HEK293 (cell line): ENCODE data around the gene CRYBA1.
A peak's percentile ranks its signal among the peaks of the same experiment; 100 is the strongest.

ENCODE experiments used
- CTCF ChIA-PET: fragments of 350-600 bp; formaldehyde crosslinking; extraction: SDS; loops from one replicate; lab custom pipeline; 2021; ENCODE audit warnings: antibody characterized with exemption; lab: Yijun Ruan, JAX
- POLR2A ChIA-PET: fragments of 300-600 bp; formaldehyde crosslinking; extraction: SDS; loops from one replicate; lab custom pipeline; 2020; ENCODE audit warnings: antibody characterized with exemption, inconsistent platforms; lab: Yijun Ruan, JAX
- H3K27ac ChIP-seq: fragments of 200-500 bp; sonication (Bioruptor generic); 2 replicates; pipeline ENCODE4 v1.5.1; 2014; ENCODE audit warnings: low read depth, low read length, control low read depth, inconsistent platforms; ENCODE audit errors: extremely low read depth
- H3K36me3 ChIP-seq, 2 experiments: fragments of 200-500 bp in 1 of 2; sonication (Bioruptor generic) in 1 of 2; 1 replicate in 1 of 2; 2 replicates in 1 of 2; pipeline ENCODE4 v1.5.1; 2014 to 2017; ENCODE audit warnings: inconsistent platforms in 2 of 2, low read length in 2 of 2; ENCODE audit not compliant: control insufficient read depth in 2 of 2, insufficient read depth in 1 of 2
- H3K4me1 ChIP-seq: fragments of 200-500 bp; sonication (Bioruptor generic); 2 replicates; pipeline ENCODE4 v1.5.1; 2014; ENCODE audit warnings: mild to moderate bottlenecking, low read length, inconsistent platforms; ENCODE audit not compliant: control insufficient read depth, insufficient read depth
- H3K4me3 ChIP-seq: 2 replicates; pipeline ENCODE4 v1.5.1; 2011; ENCODE audit warnings: low read depth, mild to moderate bottlenecking, control low read depth, low read length, moderate library complexity
- H3K9me3 ChIP-seq: fragments of 200-500 bp; sonication (Bioruptor generic); 2 replicates; pipeline ENCODE4 v1.5.1; 2014; ENCODE audit warnings: low read depth, low read length, inconsistent platforms; ENCODE audit not compliant: control insufficient read depth, insufficient read depth
- GLI2 ChIP-seq: fragments of 450-650 bp; formaldehyde crosslinking; IDR thresholded peaks from 2 replicates; pipeline ENCODE4; 2017; ENCODE audit warnings: missing biosample characterization, missing genetic modification characterization, low read depth, borderline replicate concordance
- IKZF3 ChIP-seq: fragments of 450-650 bp; IDR thresholded peaks from 2 replicates; pipeline ENCODE4 v1.5.0; 2018; ENCODE audit warnings: missing biosample characterization, mild to moderate bottlenecking, missing genetic modification characterization, moderate library complexity
- MZF1 ChIP-seq: fragments of 450-650 bp; formaldehyde crosslinking; IDR thresholded peaks from 2 replicates; pipeline ENCODE4 v1.5.1; 2017; ENCODE audit warnings: missing biosample characterization, missing genetic modification characterization, borderline replicate concordance
- TCF7L2 ChIP-seq: IDR thresholded peaks from 2 replicates; pipeline ENCODE4 v1.6.1; 2011; ENCODE audit warnings: low read depth, mild to moderate bottlenecking, inconsistent platforms, low read length, moderate library complexity, borderline replicate concordance
- ZBTB48 ChIP-seq: fragments of 450-650 bp; formaldehyde crosslinking; IDR thresholded peaks from 2 replicates; pipeline ENCODE4 v1.5.1; 2016; ENCODE audit warnings: missing biosample characterization, missing genetic modification characterization
- ZEB2 ChIP-seq: fragments of 450-650 bp; formaldehyde crosslinking; IDR thresholded peaks from 2 replicates; pipeline ENCODE4 v1.5.1; 2016; ENCODE audit warnings: missing biosample characterization, missing genetic modification characterization
- ZNF140 ChIP-seq: fragments of 450-650 bp; formaldehyde crosslinking; IDR thresholded peaks from 2 replicates; pipeline ENCODE4 v1.5.1; 2016; ENCODE audit warnings: missing biosample characterization, missing genetic modification characterization
- ZNF184 ChIP-seq: fragments of 450-650 bp; IDR thresholded peaks from 2 replicates; pipeline ENCODE4 v1.5.1; 2018; ENCODE audit warnings: missing biosample characterization, mild to moderate bottlenecking, missing genetic modification characterization
- ZNF221 ChIP-seq: fragments of 450-650 bp; formaldehyde crosslinking; IDR thresholded peaks from 2 replicates; pipeline ENCODE4 v1.5.1; 2017; ENCODE audit warnings: missing biosample characterization, missing genetic modification characterization, borderline replicate concordance
- ZNF223 ChIP-seq: fragments of 450-650 bp; formaldehyde crosslinking; IDR thresholded peaks from 2 replicates; pipeline ENCODE4 v1.5.1; 2016; ENCODE audit warnings: missing biosample characterization, missing genetic modification characterization
- ZNF24 ChIP-seq: fragments of 450-650 bp; formaldehyde crosslinking; IDR thresholded peaks from 2 replicates; pipeline ENCODE4 v1.5.1; 2016; ENCODE audit warnings: missing biosample characterization, missing genetic modification characterization
- ZNF324 ChIP-seq: fragments of 450-650 bp; formaldehyde crosslinking; IDR thresholded peaks from 2 replicates; pipeline ENCODE4 v1.5.1; 2016; ENCODE audit warnings: missing biosample characterization, missing genetic modification characterization
- ZNF335 ChIP-seq: fragments of 450-650 bp; formaldehyde crosslinking; conservative IDR thresholded peaks from 2 replicates; pipeline ENCODE4 v1.5.1; 2016; ENCODE audit warnings: missing biosample characterization, missing genetic modification characterization
- ZNF341 ChIP-seq: fragments of 450-650 bp; formaldehyde crosslinking; IDR thresholded peaks from 2 replicates; pipeline ENCODE4; 2016; ENCODE audit warnings: low read depth, missing biosample characterization, missing genetic modification characterization
- ZNF416 ChIP-seq: fragments of 450-650 bp; formaldehyde crosslinking; IDR thresholded peaks from 2 replicates; pipeline ENCODE4 v1.5.1; 2016; ENCODE audit warnings: missing biosample characterization, missing genetic modification characterization
- ZNF544 ChIP-seq: fragments of 450-650 bp; formaldehyde crosslinking; IDR thresholded peaks from 2 replicates; pipeline ENCODE4 v1.5.0; 2017; ENCODE audit warnings: missing biosample characterization, missing genetic modification characterization
- ZNF623 ChIP-seq: fragments of 450-650 bp; formaldehyde crosslinking; IDR thresholded peaks from 2 replicates; pipeline ENCODE4 v1.5.1; 2016; ENCODE audit warnings: missing biosample characterization, missing genetic modification characterization
- ZNF660 ChIP-seq: fragments of 450-650 bp; IDR thresholded peaks from 2 replicates; pipeline ENCODE4 v1.5.1; 2018; ENCODE audit warnings: missing biosample characterization, mild to moderate bottlenecking, missing genetic modification characterization
- ZNF677 ChIP-seq: fragments of 450-650 bp; IDR thresholded peaks from 2 replicates; pipeline ENCODE4 v1.5.0; 2018; ENCODE audit warnings: missing biosample characterization, mild to moderate bottlenecking, missing genetic modification characterization, moderate library complexity
- ZXDB ChIP-seq: fragments of 450-650 bp; formaldehyde crosslinking; IDR thresholded peaks from 2 replicates; pipeline ENCODE4 v1.5.1; 2016; ENCODE audit warnings: missing biosample characterization, missing genetic modification characterization
- TF ChIP-seq, protein P1 (sequence below): fragments of 450-650 bp; formaldehyde crosslinking; IDR thresholded peaks from 2 replicates; pipeline ENCODE4 v1.5.1; 2016; ENCODE audit warnings: missing biosample characterization, missing genetic modification characterization
- TF ChIP-seq, protein P2 (sequence below): fragments of 450-650 bp; formaldehyde crosslinking; IDR thresholded peaks from 2 replicates; pipeline ENCODE4 v1.5.1; 2016; ENCODE audit warnings: missing biosample characterization, missing genetic modification characterization
- TF ChIP-seq, protein P3 (sequence below): fragments of 450-650 bp; formaldehyde crosslinking; IDR thresholded peaks from 2 replicates; pipeline ENCODE4 v1.5.1; 2016; ENCODE audit warnings: missing biosample characterization, missing genetic modification characterization
- TF ChIP-seq, protein P4 (sequence below): fragments of 450-650 bp; formaldehyde crosslinking; IDR thresholded peaks from 2 replicates; pipeline ENCODE4 v1.5.1; 2016; ENCODE audit warnings: missing biosample characterization, missing genetic modification characterization

The CRYBA1 gene

DNA sequence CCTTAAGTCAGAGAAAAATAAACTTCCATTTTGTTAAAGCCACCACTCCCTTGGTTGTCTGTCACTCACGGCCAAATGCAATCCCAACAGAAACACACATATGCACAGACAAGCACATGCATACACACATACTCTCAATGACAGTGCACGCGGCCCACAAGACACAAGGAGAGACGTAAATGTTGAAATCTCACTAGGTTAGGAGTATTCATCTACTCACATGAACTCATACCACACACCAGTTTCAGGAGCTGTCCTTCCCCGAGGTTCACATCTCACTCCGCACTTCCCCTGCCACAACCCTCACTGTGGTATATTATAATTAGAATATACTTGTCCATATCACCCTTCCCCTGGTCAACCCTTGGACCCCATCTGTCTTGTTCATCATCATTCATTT is 30.5 kb upstream of the CRYBA1 start (continued):
- TF ChIP-seq, protein P1, sequence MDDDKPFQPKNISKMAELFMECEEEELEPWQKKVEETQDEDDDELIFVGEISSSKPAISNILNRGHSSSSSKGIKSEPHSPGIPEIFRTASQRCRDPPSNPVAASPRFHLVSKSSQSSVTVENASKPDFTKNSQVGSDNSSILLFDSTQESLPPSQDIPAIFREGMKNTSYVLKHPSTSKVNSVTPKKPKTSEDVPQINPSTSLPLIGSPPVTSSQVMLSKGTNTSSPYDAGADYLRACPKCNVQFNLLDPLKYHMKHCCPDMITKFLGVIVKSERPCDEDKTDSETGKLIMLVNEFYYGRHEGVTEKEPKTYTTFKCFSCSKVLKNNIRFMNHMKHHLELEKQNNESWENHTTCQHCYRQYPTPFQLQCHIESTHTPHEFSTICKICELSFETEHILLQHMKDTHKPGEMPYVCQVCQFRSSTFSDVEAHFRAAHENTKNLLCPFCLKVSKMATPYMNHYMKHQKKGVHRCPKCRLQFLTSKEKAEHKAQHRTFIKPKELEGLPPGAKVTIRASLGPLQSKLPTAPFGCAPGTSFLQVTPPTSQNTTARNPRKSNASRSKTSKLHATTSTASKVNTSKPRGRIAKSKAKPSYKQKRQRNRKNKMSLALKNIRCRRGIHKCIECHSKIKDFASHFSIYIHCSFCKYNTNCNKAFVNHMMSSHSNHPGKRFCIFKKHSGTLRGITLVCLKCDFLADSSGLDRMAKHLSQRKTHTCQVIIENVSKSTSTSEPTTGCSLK (tag by site-specific recombination): no peak

DNA sequence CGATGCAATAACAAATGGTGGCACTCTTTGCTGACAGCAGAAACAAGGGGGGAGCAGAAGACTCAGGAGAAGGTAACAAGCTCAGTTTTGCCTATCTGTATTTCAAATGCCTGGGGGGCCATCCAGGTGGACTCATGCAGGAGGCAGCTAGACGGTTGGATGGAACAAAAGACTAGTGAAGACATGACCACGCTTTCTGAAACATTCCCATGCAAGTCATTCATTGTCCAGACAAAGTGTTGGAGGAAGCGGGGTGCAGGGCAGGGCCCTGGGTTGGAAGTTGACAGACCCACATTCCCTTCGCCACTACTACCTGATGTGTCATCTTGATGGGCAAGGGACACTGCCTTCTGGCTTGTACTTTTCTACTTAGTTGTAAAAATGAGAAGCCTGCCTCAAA is 29.8 kb upstream of the CRYBA1 start:
- ChIA-PET CTCF (interaction anchor here (0.6 to 12.0 kb wide), 14 partner anchors 8 to 309 kb away, joined by 3 to 235 read pairs (median 5); partner anchors contain the start of gene MYO18A), POLR2A (no interaction called here)
- no peak overlapping the region for H3K27ac ChIP-seq
- no peaks in the 10 kb centered on the region for H3K36me3 ChIP-seq
- H3K4me1 ChIP-seq: no peaks in the 10 kb centered on the region
- no peaks in the 10 kb centered on the region for H3K9me3 ChIP-seq
- TF ChIP-seq MZF1 (tag by site-specific recombination) (no peak), GLI2 (tag by site-specific recombination) (no peak), ZNF223 (tag by site-specific recombination) (no peak), ZXDB (no peak), ZNF544 (tag by site-specific recombination) (no peak), ZNF341 (tag by site-specific recombination) (no peak), ZNF140 (tag by site-specific recombination) (no peak), ZEB2 (tag by site-specific recombination) (no peak), ZNF677 (tag by site-specific recombination) (no peak), ZNF324 (no peak), TCF7L2 (no peak), ZNF623 (tag by site-specific recombination) (no peak)
- TF ChIP-seq, protein P2, sequence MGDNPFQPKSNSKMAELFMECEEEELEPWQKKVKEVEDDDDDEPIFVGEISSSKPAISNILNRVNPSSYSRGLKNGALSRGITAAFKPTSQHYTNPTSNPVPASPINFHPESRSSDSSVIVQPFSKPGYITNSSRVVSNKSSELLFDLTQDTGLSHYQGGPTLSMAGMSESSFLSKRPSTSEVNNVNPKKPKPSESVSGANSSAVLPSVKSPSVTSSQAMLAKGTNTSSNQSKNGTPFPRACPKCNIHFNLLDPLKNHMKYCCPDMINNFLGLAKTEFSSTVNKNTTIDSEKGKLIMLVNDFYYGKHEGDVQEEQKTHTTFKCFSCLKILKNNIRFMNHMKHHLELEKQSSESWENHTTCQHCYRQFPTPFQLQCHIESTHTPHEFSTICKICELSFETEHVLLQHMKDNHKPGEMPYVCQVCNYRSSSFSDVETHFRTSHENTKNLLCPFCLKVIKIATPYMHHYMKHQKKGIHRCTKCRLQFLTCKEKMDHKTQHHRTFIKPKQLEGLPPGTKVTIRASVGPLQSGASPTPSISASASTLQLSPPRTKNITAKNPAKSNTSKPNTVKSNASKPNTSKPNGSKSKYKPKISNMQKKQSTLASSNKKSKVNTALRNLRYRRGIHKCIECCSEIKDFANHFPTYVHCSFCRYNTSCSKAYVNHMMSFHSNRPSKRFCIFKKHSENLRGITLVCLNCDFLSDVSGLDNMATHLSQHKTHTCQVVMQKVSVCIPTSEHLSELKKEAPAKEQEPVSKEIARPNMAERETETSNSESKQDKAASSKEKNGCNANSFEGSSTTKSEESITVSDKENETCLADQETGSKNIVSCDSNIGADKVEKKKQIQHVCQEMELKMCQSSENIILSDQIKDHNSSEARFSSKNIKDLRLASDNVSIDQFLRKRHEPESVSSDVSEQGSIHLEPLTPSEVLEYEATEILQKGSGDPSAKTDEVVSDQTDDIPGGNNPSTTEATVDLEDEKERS: no peak
- no peak overlapping the region for H3K4me3 ChIP-seq

- Histone ChIP-seq H3K9me3 (no peaks in the 10 kb centered on the region), H3K27ac (no peak overlapping the region), H3K4me1 (no peaks in the 10 kb centered on the region), H3K4me3 (no peak overlapping the region), H3K36me3 (no peaks in the 10 kb centered on the region)
- ChIA-PET CTCF (interaction anchor here (0.6 to 12.0 kb wide), 64 partner anchors 9 to 1379 kb away, joined by 3 to 235 read pairs (median 5); partner anchors contain the start of gene MYO18A), POLR2A (interaction anchor here (0.7 to 3.2 kb wide), 3 partner anchors 71 to 75 kb away, joined by 3 to 18 read pairs (median 3); partner anchors contain the start of gene NUFIP2)
- TF ChIP-seq, protein P3, sequence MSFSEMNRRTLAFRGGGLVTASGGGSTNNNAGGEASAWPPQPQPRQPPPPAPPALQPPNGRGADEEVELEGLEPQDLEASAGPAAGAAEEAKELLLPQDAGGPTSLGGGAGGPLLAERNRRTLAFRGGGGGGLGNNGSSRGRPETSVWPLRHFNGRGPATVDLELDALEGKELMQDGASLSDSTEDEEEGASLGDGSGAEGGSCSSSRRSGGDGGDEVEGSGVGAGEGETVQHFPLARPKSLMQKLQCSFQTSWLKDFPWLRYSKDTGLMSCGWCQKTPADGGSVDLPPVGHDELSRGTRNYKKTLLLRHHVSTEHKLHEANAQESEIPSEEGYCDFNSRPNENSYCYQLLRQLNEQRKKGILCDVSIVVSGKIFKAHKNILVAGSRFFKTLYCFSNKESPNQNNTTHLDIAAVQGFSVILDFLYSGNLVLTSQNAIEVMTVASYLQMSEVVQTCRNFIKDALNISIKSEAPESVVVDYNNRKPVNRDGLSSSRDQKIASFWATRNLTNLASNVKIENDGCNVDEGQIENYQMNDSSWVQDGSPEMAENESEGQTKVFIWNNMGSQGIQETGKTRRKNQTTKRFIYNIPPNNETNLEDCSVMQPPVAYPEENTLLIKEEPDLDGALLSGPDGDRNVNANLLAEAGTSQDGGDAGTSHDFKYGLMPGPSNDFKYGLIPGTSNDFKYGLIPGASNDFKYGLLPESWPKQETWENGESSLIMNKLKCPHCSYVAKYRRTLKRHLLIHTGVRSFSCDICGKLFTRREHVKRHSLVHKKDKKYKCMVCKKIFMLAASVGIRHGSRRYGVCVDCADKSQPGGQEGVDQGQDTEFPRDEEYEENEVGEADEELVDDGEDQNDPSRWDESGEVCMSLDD: peak; percentile 26; the same call in 1 of the 2 replicates
- no peak for TF ChIP-seq ZNF416 (tag by site-specific recombination)
- TF ChIP-seq, protein P4, sequence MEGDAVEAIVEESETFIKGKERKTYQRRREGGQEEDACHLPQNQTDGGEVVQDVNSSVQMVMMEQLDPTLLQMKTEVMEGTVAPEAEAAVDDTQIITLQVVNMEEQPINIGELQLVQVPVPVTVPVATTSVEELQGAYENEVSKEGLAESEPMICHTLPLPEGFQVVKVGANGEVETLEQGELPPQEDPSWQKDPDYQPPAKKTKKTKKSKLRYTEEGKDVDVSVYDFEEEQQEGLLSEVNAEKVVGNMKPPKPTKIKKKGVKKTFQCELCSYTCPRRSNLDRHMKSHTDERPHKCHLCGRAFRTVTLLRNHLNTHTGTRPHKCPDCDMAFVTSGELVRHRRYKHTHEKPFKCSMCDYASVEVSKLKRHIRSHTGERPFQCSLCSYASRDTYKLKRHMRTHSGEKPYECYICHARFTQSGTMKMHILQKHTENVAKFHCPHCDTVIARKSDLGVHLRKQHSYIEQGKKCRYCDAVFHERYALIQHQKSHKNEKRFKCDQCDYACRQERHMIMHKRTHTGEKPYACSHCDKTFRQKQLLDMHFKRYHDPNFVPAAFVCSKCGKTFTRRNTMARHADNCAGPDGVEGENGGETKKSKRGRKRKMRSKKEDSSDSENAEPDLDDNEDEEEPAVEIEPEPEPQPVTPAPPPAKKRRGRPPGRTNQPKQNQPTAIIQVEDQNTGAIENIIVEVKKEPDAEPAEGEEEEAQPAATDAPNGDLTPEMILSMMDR (tag by site-specific recombination): peak; percentile 94
- peak; percentile 83 for TF ChIP-seq ZBTB48 (tag by site-specific recombination)
- TF ChIP-seq ZNF660: peak; percentile 70; the same call in 1 of the 2 replicates
- no peak for TF ChIP-seq ZNF24 (tag by site-specific recombination)
- TF ChIP-seq ZNF184 (tag by site-specific recombination): 0 out of 2 replicates have a peak, but pooled peaks have one; percentile 37
- TF ChIP-seq IKZF3 (tag by site-specific recombination): peak; percentile 96
- TF ChIP-seq ZNF335 (tag by site-specific recombination): peak; percentile 57
- TF ChIP-seq ZEB2 (tag by site-specific recombination): peak; percentile 60; the same call in 1 of the 2 replicates
- no peak for TF ChIP-seq ZNF221 (tag by site-specific recombination)
Measured at GRCh38 chr17:29219378-29220047, 27.1 kb upstream of the CRYBA1 start.
